BE2C (cell line): ENCODE data around the gene LIPC.

Experiments
- DNase-seq: peaks from one replicate; pipeline ENCODE4 v3.0.0-alpha.2; 2020
- H3K27me3 ChIP-seq: fragments of 250-450 bp; sonication (Bioruptor Pico); 2 replicates; pipeline ENCODE4 v1.5.1; 2020; ENCODE audit warnings: mild to moderate bottlenecking
- H3K36me3 ChIP-seq: fragments of 250-450 bp; sonication (Bioruptor Pico); 2 replicates; pipeline ENCODE4 v1.5.1; 2020; ENCODE audit warnings: mild to moderate bottlenecking
- H3K4me1 ChIP-seq: fragments of 250-450 bp; sonication (Bioruptor Pico); 2 replicates; pipeline ENCODE4 v1.5.1; 2020
- H3K4me3 ChIP-seq: 2 replicates; pipeline ENCODE4 v1.5.1; 2011; ENCODE audit warnings: low read depth, low read length
- H3K9me3 ChIP-seq: fragments of 250-450 bp; sonication (Bioruptor Pico); 2 replicates; pipeline ENCODE4 v1.5.1; 2020
- CTCF ChIP-seq: IDR thresholded peaks from 2 replicates; pipeline ENCODE4 v1.5.1; 2012; ENCODE audit warnings: mild to moderate bottlenecking, low read depth, low read length

LIPC gene

GRCh38 chr15:58401991-58402649, 29.7 kb upstream of the LIPC start:
- no peak for TF ChIP-seq CTCF
- no peaks in the 10 kb centered on the region for H3K9me3 ChIP-seq
- DNase-seq: no peak
- no peaks in the 10 kb centered on the region for H3K36me3 ChIP-seq
- H3K4me1 ChIP-seq: no peaks in the 10 kb centered on the region
- H3K27me3 ChIP-seq: no peaks in the 10 kb centered on the region
- no peak overlapping the region for H3K4me3 ChIP-seq

GRCh38 chr15:58403581-58403980, 28.2 kb upstream of the LIPC start:
- no peak for TF ChIP-seq CTCF
- H3K4me1 ChIP-seq: no peaks in the 10 kb centered on the region
- H3K4me3 ChIP-seq: no peak overlapping the region
- H3K9me3 ChIP-seq: no peaks in the 10 kb centered on the region
- no peaks in the 10 kb centered on the region for H3K27me3 ChIP-seq
- no peaks in the 10 kb centered on the region for H3K36me3 ChIP-seq
- DNase-seq: no peak

GRCh38 chr15:58404020-58404419, 27.8 kb upstream of the LIPC start:
- H3K27me3 ChIP-seq: no peaks in the 10 kb centered on the region
- DNase-seq: no peak
- TF ChIP-seq CTCF: no peak
- no peaks in the 10 kb centered on the region for H3K4me1 ChIP-seq
- H3K4me3 ChIP-seq: no peak overlapping the region
- H3K36me3 ChIP-seq: no peaks in the 10 kb centered on the region
- no peaks in the 10 kb centered on the region for H3K9me3 ChIP-seq

- Histone ChIP-seq H3K9me3 (no peaks in the 10 kb centered on the region), H3K4me1 (no peaks in the 10 kb centered on the region), H3K27me3 (no peaks in the 10 kb centered on the region), H3K36me3 (no peaks in the 10 kb centered on the region), H3K4me3 (no peak overlapping the region)
- no peak for DNase-seq
- no peak for TF ChIP-seq CTCF
These were observed 27.1 kb upstream of the LIPC start for GRCh38 chr15:58404722-58405121.

- H3K9me3 ChIP-seq: no peaks in the 10 kb centered on the region
- no peak for TF ChIP-seq CTCF
- no peak for DNase-seq
These were observed 25.9 kb upstream of the LIPC start for GRCh38 chr15:58405865-58406264.

GRCh38 chr15:58406811-58407210, 25.0 kb upstream of the LIPC start:
- no peaks in the 10 kb centered on the region for H3K36me3 ChIP-seq
- no peak for DNase-seq
- no peaks in the 10 kb centered on the region for H3K9me3 ChIP-seq
- no peaks in the 10 kb centered on the region for H3K27me3 ChIP-seq
- no peaks in the 10 kb centered on the region for H3K4me1 ChIP-seq
- TF ChIP-seq CTCF: no peak
- no peak overlapping the region for H3K4me3 ChIP-seq

More at GRCh38 chr15:58405865-58406264, 25.9 kb upstream of the LIPC start:
- H3K27me3 ChIP-seq: no peaks in the 10 kb centered on the region
- H3K4me1 ChIP-seq: no peaks in the 10 kb centered on the region
- H3K4me3 ChIP-seq: no peak overlapping the region
- no peaks in the 10 kb centered on the region for H3K36me3 ChIP-seq
